Activated CD4-positive, alpha-beta T cell treated with anti-CD3 and anti-CD28 coated beads for 4 hours (primary cell): ENCODE results near the gene DOCK3.
"Not testable (repeated sequence)": the region's sequence is repeated elsewhere in the genome, so short reads cannot be mapped to it uniquely, and the experiment has no call there.

Experiments used
- DNase-seq, 2 donors: peaks; one replicate each; pipeline ENCODE4 v3.0.0-alpha.2; 2020

DOCK3 gene

DNA sequence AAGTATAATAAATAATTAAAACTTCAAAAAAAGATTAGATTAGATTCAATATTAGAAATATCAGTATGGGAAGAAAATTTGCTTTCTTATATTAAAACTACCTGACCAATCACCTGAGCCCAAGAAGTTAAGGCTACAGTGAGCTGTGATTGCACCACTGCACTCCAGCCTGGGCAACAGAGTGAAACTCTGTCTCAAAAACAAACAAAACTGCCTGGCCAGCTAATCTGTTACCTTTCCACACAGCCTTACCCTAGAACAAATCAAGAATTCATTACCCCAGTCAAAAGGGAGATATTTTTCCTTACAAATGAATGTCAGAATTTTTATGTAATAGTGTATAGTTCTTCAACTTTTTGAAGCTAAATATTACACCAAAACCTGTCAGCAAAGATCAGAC is 593.4 kb downstream of the DOCK3 start:
- no peak for DNase-seq

DNA sequence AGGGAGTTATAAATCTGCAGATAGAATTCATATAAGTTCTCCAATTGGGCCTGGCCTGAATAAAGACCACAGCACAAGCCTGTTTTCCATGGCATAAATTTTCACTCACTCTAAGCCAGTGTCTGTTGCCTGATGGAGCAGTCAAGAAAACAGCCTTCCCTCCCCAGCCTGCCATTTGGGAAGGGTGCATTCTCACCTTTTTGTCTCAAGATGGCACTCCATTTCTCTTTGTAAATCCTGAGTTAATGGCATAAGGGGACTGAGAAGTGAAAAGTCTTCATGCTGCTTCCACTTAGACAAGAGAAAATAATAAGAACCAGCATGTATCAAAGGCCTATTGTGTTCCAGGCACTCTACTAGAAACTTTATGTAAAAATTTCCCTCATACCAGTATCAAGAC is 594.7 kb downstream of the DOCK3 start:
- no peak for DNase-seq

DNA sequence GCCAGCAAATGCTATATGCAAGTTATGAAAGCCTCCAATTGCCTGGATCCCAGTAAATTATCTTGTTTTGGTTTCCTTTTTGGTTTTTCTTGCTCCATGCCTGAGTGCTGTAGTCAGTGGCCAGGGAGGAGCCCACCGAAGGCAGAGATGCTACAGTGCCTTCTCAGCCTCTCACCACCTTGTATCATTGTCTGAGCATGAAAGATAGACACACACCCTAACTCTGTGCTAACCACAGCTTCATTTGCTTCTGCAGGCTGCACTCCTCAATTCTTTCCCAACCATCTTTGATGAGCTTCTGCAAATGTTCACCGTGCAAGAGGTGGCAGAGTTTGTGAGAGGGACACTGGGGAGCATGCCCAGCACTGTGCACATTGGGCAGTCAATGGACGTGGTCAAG is 595.8 kb downstream of the DOCK3 start:
- DNase-seq = no peak

DNA sequence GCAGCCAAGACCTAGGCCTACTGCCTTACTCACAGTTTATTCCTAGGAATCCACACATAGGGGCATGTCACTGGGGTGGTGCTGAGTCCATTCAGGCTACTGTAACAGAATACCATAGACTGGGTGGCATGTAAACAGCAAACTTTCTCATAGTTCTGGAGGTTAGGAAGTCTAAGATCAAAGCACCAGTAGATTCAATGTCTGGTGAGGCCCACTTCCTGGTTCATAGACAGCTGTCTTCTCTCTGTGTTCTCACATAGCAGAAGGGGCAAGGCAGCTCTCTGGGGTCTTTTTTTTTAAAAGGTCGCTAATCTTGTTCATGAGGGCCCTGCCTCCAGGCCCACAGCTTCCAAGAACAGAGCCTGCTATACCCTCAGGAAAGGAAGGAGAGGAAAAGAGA is 596.4 kb downstream of the DOCK3 start:
- peak in 1 of 2 donors; percentile 3 for DNase-seq

DNA sequence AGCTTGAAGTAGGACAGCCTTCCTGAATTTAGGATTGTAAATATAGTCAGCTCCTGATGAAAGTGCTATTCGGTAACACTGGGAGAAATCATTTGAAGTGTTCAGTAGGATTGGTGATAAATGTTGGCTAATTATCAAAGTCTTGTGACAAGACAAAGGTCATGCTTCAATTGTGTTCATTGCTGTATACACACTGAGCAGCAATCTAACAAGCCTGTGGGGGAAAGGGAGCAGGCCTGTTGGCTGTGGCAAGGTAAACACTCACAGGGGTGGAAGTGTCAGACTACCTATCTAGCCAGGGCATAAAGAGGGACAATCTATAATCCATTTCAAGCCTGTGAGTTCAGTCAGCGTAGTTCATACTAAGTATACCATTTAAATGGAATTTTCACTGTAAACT is 599.3 kb downstream of the DOCK3 start:
- no peak for DNase-seq

DNA sequence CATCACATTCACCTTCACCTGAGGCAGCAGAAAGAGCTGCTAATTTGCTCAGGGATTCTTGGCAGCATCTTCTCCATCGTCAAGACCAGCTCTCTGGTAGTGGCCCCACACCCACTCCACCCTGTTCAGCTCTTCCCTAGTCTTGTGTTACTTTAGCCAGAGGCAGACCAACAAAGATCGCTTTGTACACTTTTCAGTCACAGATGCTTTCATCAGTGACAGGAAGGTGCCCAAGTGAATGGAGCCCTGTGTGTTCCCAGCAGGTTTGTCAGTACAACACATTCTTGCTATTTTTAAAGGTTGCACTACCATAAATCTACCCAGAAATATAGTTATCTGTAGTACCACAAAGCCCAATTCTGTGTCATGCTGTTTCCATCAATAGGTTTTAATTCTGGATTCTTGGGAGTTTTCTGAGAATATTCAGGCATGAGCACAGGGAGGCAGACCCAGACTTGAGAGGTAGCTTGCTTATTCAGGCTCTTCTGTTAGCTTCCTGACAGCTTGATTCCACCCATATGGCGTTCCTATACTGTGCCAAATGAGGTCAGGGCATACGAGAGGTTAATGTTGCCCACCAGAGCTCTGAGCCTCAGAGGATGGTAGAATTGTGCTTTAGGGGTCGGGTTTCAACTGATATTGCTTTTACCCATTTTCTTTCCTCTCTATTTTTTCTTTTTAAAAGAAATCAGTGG is 600.5 kb downstream of the DOCK3 start:
- DNase-seq = no peak

DNA sequence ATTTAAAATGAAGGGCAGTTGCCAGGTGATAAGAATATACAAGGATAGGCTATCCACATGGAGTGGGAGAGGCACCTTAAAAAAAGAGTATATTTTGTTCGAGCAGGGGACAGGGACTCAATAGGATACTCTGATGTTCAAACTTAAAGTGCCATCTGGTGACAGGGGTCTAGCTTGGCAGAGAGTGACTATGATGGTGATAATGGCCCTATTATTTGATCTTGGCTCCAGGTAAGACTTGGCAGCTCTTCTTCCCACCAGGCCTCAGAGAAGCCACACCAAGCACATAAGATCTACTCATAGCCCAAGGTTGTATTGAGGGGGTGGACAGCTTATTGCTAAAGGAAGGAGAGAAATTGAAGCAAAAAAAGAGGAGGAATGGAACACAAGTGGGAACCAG is 601.3 kb downstream of the DOCK3 start:
- no peak for DNase-seq

DNA sequence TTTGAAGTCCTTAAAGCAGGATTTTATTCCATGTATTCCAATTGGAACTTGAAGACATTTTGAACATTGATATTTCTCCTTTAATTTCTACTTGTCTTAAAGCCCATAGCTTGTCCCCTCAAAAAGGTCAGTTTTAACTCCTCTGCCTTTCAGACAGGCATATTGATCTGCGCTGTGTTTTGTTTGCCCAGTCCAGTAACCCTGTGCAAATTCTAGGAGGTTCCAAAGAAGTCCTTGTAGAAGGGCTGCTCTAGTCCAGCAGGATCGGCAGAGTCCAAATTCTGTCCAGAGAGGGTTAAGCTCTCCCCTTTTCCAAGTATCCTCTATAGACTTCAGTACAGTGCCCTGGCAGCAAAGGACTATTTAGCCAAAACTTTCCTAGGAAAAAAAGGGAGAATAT is 604.7 kb downstream of the DOCK3 start:
- DNase-seq = no peak

DNA sequence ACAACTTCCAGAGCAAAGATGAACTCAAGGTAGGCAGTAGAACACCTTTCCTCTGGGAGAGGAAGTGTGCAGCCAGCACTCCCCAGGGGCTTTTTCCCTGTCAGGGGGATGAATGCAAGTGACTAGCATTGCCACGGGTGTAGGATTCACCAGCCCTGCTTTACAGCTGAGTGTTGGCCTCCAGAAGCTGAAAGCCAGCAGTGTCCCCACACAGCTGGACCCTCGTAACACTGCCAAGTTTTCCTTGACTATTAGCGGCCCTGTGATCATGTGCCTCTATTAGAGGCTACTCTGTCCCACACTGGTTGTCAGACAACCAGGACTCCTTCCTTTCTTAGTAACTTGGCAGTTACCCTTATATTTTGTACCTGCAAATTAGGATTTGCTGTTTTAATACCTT is 605.4 kb downstream of the DOCK3 start:
- DNase-seq = no peak

DNA sequence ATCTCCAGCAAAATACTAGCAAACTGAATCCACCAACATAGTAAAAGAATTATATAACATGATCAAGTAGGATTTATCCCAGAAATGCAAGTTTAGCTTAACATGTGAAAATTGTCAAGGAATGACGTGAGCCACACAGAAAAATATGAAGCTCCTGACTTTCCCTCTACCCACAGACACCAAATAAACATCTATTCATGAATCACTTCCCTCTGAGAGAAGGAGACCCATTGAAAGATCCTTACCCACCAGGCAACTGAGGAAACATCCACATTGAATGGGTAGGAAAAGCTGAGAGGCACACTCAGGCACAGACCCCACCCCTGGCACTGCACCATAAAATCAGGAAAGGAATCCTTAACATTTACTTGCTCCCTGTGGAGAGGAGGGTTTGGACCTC is 608.2 kb downstream of the DOCK3 start:
- DNase-seq = no peak

DNA sequence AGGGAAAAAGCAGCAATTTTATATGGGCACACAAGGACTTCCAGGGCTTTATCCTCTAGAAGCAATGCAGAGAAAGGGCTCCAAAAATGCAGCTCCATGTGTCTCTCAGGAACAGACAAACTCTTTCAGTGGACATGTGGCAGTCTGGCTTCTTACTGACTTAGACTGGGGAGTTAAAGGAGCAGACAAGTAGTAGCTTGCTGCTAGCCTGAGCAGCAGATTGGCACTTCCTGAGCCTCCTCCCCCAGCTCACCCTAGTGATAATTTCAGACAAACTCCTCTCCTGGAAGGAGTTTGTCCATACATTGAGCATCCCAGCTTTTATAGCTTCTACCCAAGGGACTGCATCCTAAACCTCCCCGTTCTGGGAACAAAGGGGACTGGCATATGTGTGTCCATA is 608.7 kb downstream of the DOCK3 start:
- no peak for DNase-seq

DNA sequence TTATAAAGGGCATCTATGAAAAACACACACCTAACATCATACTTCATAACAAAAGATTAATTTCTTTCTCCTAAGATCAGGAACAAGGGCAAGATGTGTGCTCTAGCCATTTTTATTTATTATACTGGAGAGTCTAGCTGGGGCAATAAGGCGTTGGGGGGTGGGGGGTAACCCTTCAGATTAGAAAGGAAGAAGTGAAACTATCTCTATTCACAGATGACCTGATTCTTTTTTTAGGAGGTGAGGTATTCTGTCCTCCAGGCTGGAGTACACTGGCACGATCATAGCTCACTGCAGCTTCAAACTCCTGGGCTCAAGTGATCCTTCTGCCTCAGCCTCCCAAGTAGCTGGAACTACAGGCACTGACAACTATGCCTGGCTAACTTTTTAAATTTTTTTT is 620.9 kb downstream of the DOCK3 start:
- DNase-seq = no peak

DNA sequence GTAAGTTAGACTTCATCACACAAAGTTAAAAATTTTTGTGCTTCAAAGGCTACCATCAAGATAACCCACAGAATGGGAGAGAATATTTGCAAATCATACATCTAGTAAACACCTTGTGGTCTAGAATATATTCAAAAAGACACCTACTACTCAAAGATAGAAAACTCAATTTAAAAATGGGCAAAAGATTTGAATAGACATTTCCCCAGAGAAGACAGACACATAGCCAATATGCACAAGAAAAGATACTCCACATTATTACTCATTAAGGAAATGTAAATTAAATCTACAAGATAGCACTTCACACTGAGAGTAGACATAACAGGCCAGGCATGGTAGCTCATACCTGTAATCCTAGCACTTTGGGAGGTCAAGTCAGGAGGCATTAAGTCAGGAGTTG is 622.6 kb downstream of the DOCK3 start:
- no peak for DNase-seq

DNA sequence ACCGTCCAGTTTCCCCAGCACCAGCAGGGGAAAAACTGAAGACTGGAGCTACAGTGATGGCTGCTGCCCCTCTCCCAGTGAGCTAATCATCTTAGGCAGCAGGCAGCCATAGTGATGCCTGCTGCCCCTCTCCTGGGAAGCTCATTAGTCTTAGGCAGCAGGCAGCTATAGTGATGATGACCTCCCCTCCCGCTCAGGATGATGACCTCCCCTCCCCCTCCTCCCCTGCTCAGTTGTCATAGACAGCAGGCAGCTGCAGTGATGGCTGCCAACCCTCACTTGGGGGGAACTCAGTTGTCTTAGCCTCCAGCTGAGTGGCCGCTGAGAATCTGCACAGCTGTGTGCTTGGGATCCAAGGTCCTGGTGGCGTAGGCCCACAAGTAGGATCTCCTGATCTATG is 629.5 kb downstream of the DOCK3 start:
- DNase-seq = no peak

DNA sequence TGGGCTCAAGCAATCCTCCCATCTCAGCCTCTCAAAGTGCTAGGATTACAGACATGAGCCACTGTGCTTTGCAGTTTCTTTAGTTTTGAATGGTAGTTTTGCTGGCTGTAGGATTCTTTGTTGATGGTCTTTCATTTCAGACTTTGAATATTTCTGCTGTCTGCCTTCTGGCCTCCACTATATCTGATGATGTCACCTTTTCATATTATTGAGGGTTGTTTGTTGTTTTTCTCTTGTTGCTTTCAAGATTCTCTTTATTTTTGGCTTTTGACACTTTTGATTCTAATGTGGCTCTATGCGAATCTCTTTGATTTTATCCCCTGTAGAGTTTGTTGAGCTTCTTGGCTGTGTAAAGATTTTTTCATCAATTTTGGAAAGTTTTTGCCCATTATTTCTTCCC is 631.4 kb downstream of the DOCK3 start:
- no peak for DNase-seq

DNA sequence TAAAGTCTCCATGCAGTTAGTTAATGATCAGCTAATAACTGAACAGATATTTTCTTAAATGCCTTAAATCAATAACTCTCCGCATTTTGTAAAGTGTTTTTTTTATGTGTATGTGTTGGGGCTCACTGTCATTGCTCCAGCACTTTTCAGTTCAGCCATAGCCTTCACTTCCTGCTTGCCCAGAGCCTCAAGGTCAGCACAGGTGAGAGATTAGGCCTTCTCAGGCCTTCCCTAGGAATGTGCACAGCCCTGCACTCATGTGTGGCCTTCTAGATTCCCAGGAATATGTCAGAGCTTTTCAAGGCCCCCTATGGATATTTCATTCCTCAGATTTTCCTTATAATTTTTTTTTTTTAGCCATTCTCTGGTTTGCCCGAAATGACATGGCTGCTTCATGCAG is 632.7 kb downstream of the DOCK3 start:
- no peak for DNase-seq

DNA sequence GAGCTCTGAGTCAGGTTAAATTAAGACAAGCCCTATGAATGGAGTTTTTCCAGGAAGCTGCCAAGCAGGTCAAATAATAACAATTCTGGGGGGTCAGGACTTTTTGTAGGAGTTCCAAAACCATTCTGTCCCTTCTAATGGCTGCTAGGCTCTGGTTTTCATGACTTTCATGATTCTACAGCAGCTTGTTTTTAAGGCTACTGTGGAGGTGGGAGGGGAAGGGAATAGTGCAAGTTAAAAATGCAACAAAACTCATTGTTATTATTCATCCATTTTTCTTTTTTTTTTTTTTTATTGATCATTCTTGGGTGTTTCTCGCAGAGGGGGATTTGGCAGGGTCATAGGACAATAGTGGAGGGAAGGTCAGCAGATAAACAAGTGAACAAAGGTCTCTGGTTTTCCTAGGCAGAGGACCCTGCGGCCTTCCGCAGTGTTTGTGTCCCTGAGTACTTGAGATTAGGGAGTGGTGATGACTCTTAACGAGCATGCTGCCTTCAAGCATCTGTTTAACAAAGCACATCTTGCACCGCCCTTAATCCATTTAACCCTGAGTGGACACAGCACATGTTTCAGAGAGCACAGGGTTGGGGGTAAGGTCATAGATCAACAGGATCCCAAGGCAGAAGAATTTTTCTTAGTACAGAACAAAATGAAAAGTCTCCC is 633.3 kb downstream of the DOCK3 start:
- DNase-seq = not testable (repeated sequence)

DNA sequence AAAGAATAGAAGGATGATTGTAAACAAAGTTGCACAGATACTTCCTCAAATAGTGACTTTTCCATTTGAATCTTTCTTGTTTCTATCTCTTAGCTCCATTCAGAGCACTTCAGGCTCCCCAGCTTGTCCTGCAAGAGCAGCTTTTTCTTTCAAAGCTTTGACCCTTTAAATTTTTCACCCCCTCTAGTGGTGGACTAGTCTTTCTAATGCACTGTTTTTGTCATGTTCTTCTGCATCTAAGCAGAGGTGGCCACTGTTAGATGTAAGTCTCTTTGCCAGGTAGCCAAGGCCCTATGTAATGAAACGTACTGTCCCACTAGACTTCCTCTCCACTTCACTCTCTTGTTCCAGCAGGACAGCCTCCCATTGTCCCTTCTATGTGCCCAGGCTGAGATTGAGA is 636.3 kb downstream of the DOCK3 start:
- no peak for DNase-seq

DNA sequence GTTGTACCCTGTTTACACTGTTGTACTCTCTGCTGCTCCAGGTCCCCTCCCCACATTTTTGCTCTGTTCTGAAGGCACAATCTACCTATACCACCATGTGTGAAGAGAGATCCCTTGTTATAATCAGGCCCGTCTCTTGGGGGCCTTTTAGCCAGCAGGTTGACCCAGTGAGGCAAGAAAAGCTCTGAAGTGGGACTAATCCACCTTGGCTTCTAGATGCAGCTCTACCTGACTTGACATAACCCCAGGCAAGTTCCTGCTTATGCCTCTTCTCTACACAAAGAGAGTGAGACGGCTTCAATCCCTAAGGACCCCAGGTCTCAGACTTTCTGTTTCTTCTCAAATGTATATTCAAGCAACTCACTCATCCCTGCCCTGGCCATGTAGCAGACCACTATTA is 653.5 kb downstream of the DOCK3 start:
- DNase-seq = no peak

DNA sequence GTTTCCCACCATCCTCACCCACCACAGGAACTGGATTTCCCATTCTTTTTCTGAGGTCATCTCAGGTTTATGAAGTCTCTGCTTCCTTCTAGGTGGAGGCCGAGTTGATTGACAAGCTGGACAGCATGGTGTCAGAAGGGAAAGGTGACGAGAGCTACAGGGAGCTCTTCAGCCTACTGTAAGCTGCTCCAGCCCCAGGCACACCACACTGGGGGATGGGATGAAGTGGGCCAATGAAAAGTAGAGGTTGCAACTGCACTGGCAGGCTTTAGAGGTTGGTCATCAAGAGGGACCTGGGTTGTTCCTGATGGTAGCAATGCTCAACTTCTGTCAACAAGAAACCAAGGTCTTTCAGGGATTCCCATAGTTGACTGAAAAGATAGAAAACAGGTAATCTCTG is 655.3 kb downstream of the DOCK3 start:
- DNase-seq = no peak

DNA sequence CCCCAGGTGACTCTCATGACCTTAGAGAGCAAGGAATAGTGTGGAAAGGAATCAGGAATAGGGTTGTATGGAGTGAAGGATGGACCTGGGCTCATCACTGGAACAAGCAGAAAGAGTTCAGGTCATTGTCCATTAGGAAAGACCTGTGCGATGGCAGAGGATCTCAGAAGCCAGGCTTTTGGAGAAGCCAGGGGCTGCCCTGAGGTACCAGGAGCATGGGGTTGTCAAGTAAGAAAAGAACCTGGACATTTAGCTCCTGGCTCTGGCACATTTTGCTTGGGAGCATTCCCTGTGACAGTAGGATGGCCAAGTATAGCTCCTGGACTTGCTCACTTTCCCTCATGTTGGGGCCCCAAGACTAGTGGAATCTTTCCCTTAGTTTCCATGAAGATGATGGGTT is 657.4 kb downstream of the DOCK3 start:
- DNase-seq = no peak

DNA sequence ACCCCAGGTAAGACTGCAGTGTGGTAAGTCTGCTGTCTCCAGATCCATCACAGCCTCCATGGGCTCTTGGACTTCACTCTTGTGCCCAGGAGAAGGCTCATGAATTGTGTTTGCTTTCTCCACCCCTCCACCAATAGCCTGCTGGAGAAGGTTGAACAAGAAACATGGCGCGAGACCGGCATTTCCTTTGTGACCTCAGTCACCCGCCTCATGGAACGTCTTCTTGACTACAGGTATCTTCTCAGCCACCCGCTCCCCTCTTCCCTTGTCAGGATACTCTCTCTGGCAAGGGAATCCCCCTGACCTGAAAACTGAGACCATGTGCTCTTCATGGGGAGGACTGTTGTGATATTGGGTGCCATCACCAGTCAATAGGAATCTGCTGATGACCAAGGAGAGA is 658.3 kb downstream of the DOCK3 start:
- DNase-seq = no peak

DNA sequence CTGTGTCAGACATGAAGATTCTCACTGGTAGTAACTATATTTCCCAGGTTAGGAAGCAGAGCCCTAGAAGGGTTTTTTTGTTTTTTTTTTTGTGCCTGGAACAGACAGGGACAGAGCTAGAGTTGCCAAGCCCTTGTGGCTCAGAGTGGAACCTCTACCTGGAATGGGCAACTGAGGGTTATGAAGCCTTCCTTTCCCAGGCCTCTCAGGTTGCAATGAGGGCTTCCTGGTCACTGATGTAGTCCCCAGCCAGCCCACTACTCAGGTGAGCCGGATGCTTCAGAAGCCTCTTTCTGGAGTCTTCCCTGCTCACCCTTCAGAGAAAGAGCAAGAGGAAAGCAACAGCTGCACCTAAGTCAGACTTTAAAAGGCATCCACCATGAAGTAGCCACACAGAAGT is 661.5 kb downstream of the DOCK3 start:
- no peak for DNase-seq

DNA sequence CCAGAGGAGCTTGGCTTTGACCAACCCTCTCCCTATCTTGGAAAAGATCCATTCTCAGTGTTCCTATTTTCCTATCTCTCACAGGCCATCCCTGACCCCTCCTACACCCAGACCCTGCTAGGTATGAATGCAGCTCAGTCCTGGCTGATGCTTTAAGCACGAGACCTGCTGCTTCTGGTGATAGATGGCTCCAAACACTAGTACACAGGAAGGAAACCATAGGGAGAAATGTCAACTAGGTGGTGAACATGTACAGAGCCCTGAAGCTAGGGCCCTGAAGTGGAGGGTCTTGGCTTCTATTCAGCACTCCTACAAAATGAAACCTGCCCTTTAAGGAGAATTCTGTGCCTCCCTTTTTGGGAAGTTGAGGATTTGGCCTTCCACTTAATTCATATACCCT is 662.9 kb downstream of the DOCK3 start:
- DNase-seq = no peak

DNA sequence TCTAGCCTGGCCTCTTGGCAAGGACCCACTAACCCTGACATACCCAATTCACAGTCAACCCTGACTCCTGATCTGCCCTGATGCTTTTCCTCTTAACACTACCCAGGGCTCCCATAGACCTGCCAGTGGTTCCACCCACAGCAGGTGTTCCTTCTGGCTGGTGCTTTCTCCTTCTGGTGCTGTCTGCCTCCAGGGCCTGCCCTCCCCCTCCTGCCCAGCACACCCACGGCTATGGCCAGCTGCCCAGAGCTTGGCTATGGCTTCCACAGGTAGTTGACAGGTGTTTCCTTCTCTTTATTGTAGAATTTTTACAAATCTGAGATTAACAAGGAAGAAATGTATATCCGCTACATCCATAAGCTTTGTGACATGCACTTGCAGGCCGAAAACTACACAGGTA is 663.9 kb downstream of the DOCK3 start:
- no peak for DNase-seq
